HG02623 (cell line): ENCODE results near the gene PDZD2.

Source experiments
- ATAC-seq: cut with Tn5 transposase; IDR thresholded peaks from one replicate; pipeline ENCODE4 v1.9.1; 2021; ENCODE audit warnings: moderate library complexity; ENCODE audit not compliant: unreplicated experiment

The PDZD2 gene

GRCh38 chr5:31860278-31860677, 221.3 kb downstream of the PDZD2 start:
- no peak for ATAC-seq

GRCh38 chr5:31860726-31861433, 221.9 kb downstream of the PDZD2 start:
- no peak for ATAC-seq

- no peak for ATAC-seq
These were observed 222.7 kb downstream of the PDZD2 start for GRCh38 chr5:31861601-31862000.

GRCh38 chr5:31863991-31864411, 225.1 kb downstream of the PDZD2 start:
- ATAC-seq: no peak

- no peak for ATAC-seq
These were observed 227.2 kb downstream of the PDZD2 start for GRCh38 chr5:31866166-31866565.

- no peak for ATAC-seq
These were observed 228.3 kb downstream of the PDZD2 start for GRCh38 chr5:31867219-31867618.

GRCh38 chr5:31880449-31880848, 241.5 kb downstream of the PDZD2 start:
- ATAC-seq: no peak

GRCh38 chr5:31884896-31885295, 246.0 kb downstream of the PDZD2 start:
- no peak for ATAC-seq

- no peak for ATAC-seq
These were observed 247.3 kb downstream of the PDZD2 start for GRCh38 chr5:31886206-31886605.

- ATAC-seq: no peak
These were observed 248.6 kb downstream of the PDZD2 start for GRCh38 chr5:31887556-31887955.

- no peak for ATAC-seq
These were observed 249.6 kb downstream of the PDZD2 start for GRCh38 chr5:31888564-31888963.

- ATAC-seq: no peak
These were observed 250.2 kb downstream of the PDZD2 start for GRCh38 chr5:31889001-31889561.

- no peak for ATAC-seq
These were observed 251.1 kb downstream of the PDZD2 start for GRCh38 chr5:31890046-31890445.

- ATAC-seq: no peak
These were observed 255.2 kb downstream of the PDZD2 start for GRCh38 chr5:31894141-31894540.

GRCh38 chr5:31895199-31895820, 256.4 kb downstream of the PDZD2 start:
- ATAC-seq: no peak

- ATAC-seq: no peak
These were observed 259.2 kb downstream of the PDZD2 start for GRCh38 chr5:31898036-31898632.

- ATAC-seq: no peak
These were observed 261.4 kb downstream of the PDZD2 start for GRCh38 chr5:31900296-31900865.

- no peak for ATAC-seq
These were observed 263.0 kb downstream of the PDZD2 start for GRCh38 chr5:31901807-31902530.

- no peak for ATAC-seq
These were observed 269.5 kb downstream of the PDZD2 start for GRCh38 chr5:31908396-31908795.

- no peak for ATAC-seq
These were observed 270.1 kb downstream of the PDZD2 start for GRCh38 chr5:31909073-31909472.
